Karpas-422 (cell line): ENCODE measurements around the gene LLGL1. TPM values are rescaled to one million over a fixed set of nuclear protein-coding genes. Genes with fewer than 3 reads are reported as not detected.

ENCODE experiments used
- DNase-seq: peaks from one replicate; pipeline ENCODE4 v3.0.0-alpha.2; 2015
- H2AFZ ChIP-seq: fragments of 200-600 bp; sonication (generic); 2 replicates; pipeline ENCODE4 v1.6.1; 2014; ENCODE audit warnings: antibody characterized with exemption, low read length, mixed read lengths
- H3K27ac ChIP-seq: fragments of 200-600 bp; sonication (generic); 2 replicates; pipeline ENCODE4 v1.5.1; 2014; ENCODE audit warnings: mild to moderate bottlenecking, low read length, moderate library complexity
- H3K27me3 ChIP-seq: fragments of 200-600 bp; sonication (generic); 2 replicates; pipeline ENCODE4 v1.6.1; 2014; ENCODE audit warnings: low read length, mixed read lengths
- H3K36me3 ChIP-seq: fragments of 200-600 bp; sonication (generic); 2 replicates; pipeline ENCODE4 v1.6.1; 2014; ENCODE audit warnings: low read length, mixed read lengths; ENCODE audit not compliant: insufficient read depth
- H3K4me1 ChIP-seq: fragments of 200-600 bp; sonication (generic); 2 replicates; pipeline ENCODE4 v1.6.1; 2014; ENCODE audit warnings: mild to moderate bottlenecking, low read length, mixed read lengths
- H3K4me2 ChIP-seq: fragments of 200-600 bp; sonication (generic); 2 replicates; pipeline ENCODE4 v1.6.1; 2014; ENCODE audit warnings: low read length, low read depth, mild to moderate bottlenecking; ENCODE audit not compliant: poor library complexity, severe bottlenecking
- H3K4me3 ChIP-seq: fragments of 200-600 bp; sonication (generic); 2 replicates; pipeline ENCODE4 v1.5.1; 2014; ENCODE audit warnings: mild to moderate bottlenecking, antibody characterized with exemption, low read length, mixed read lengths
- H3K79me2 ChIP-seq: fragments of 200-600 bp; sonication (generic); 2 replicates; pipeline ENCODE4 v1.6.1; 2014; ENCODE audit warnings: mild to moderate bottlenecking, low read length, mixed read lengths
- H3K9ac ChIP-seq: fragments of 200-600 bp; sonication (generic); 2 replicates; pipeline ENCODE4 v1.6.0; 2014; ENCODE audit warnings: low read length
- H3K9me2 ChIP-seq: fragments of 200-600 bp; sonication (generic), shearing (Covaris generic); replicated peaks from 2 replicates; pipeline ENCODE4 v1.6.0; 2014; ENCODE audit warnings: mild to moderate bottlenecking, low read length, moderate library complexity; ENCODE audit not compliant: insufficient read depth
- H3K9me3 ChIP-seq: fragments of 300-700, 200-600 bp; sonication (generic); 2 replicates; pipeline ENCODE4 v1.6.1; 2014; ENCODE audit warnings: low read length, mixed read lengths
- H4K20me1 ChIP-seq: fragments of 200-600 bp; sonication (generic); 2 replicates; pipeline ENCODE4 v1.6.1; 2014; ENCODE audit warnings: mild to moderate bottlenecking, antibody characterized with exemption, low read length, low read depth; ENCODE audit not compliant: insufficient read depth
- total RNA-seq: library from RNA; depleted of rRNA; stranded (reverse); fragments of >200 nt; shearing (Covaris generic); gene quantifications from 2 replicates; pipeline ENCODE4 v1.2.3, GENCODE V29; 2014; ENCODE audit warnings: low replicate concordance

The LLGL1 gene
- total RNA-seq, 1 experiment from 2014 or later = 12.1 TPM

- H3K4me2 ChIP-seq = no peak overlapping the region
- no peak for DNase-seq
- no peak overlapping the region for H3K27ac ChIP-seq
- H3K9me3 ChIP-seq = no peaks in the 10 kb centered on the region
- H3K9me2 ChIP-seq = no peaks in the 10 kb centered on the region
- H3K9ac ChIP-seq = no peak overlapping the region
- peaks cover 27% of the 10 kb centered on the region for H3K79me2 ChIP-seq
- H4K20me1 ChIP-seq = peaks cover 9% of the 10 kb centered on the region; the same call in 1 of the 2 replicates
- H3K4me3 ChIP-seq = no peak overlapping the region
- H3K4me1 ChIP-seq = peaks cover 12% of the 10 kb centered on the region
- no peaks in the 10 kb centered on the region for H3K27me3 ChIP-seq
- no peak overlapping the region for H2AFZ ChIP-seq
- peaks cover 6% of the 10 kb centered on the region; the same call in 1 of the 2 replicates for H3K36me3 ChIP-seq
Measured at GRCh38 chr17:18253187-18253884, 27.9 kb downstream of the LLGL1 start.

- H3K79me2 ChIP-seq = peaks cover 29% of the 10 kb centered on the region
- H3K4me2 ChIP-seq = no peak overlapping the region
- no peak overlapping the region for H3K4me3 ChIP-seq
- peaks cover 6% of the 10 kb centered on the region; the same call in 1 of the 2 replicates for H3K36me3 ChIP-seq
- peaks cover 16% of the 10 kb centered on the region for H3K4me1 ChIP-seq
- no peak for DNase-seq
- H2AFZ ChIP-seq = no peak overlapping the region
- H3K9ac ChIP-seq = no peak overlapping the region
- no peaks in the 10 kb centered on the region for H3K9me3 ChIP-seq
- no peaks in the 10 kb centered on the region for H3K27me3 ChIP-seq
- H4K20me1 ChIP-seq = peaks cover 9% of the 10 kb centered on the region; the same call in 1 of the 2 replicates
- no peaks in the 10 kb centered on the region for H3K9me2 ChIP-seq
- no peak overlapping the region for H3K27ac ChIP-seq
Measured at GRCh38 chr17:18253947-18254821, 28.7 kb downstream of the LLGL1 start.

GRCh38 chr17:18254888-18255649 is 29.6 kb downstream of the LLGL1 start:
- H3K27me3 ChIP-seq = no peaks in the 10 kb centered on the region
- H3K9me3 ChIP-seq = no peaks in the 10 kb centered on the region
- no peak overlapping the region for H3K4me2 ChIP-seq
- peaks cover 22% of the 10 kb centered on the region for H3K4me1 ChIP-seq
- no peak overlapping the region for H3K4me3 ChIP-seq
- H3K79me2 ChIP-seq = peaks cover 29% of the 10 kb centered on the region
- no peaks in the 10 kb centered on the region for H3K9me2 ChIP-seq
- H3K27ac ChIP-seq = no peak overlapping the region
- peaks cover 6% of the 10 kb centered on the region; the same call in 1 of the 2 replicates for H3K36me3 ChIP-seq
- H4K20me1 ChIP-seq = peaks cover 9% of the 10 kb centered on the region; the same call in 1 of the 2 replicates
- no peak for DNase-seq
- no peak overlapping the region for H2AFZ ChIP-seq
- H3K9ac ChIP-seq = no peak overlapping the region

GRCh38 chr17:18256351-18256750 is 30.9 kb downstream of the LLGL1 start:
- Histone ChIP-seq H3K79me2 (peaks cover 29% of the 10 kb centered on the region), H3K36me3 (peaks cover 6% of the 10 kb centered on the region; the same call in 1 of the 2 replicates), H2AFZ (no peak overlapping the region), H3K9me3 (no peaks in the 10 kb centered on the region), H3K27me3 (no peaks in the 10 kb centered on the region), H4K20me1 (peaks cover 9% of the 10 kb centered on the region; the same call in 1 of the 2 replicates), H3K27ac (no peak overlapping the region), H3K4me3 (no peak overlapping the region), H3K4me2 (no peak overlapping the region), H3K4me1 (peaks cover 26% of the 10 kb centered on the region), H3K9me2 (no peaks in the 10 kb centered on the region), H3K9ac (no peak overlapping the region)
- no peak for DNase-seq

GRCh38 chr17:18256776-18257175 is 31.3 kb downstream of the LLGL1 start:
- Histone ChIP-seq H4K20me1 (peaks cover 9% of the 10 kb centered on the region; the same call in 1 of the 2 replicates), H3K4me3 (peak overlapping the region; percentile 83), H3K79me2 (peaks cover 29% of the 10 kb centered on the region), H3K4me1 (peaks cover 31% of the 10 kb centered on the region), H2AFZ (no peak overlapping the region), H3K9me3 (no peaks in the 10 kb centered on the region), H3K9me2 (no peaks in the 10 kb centered on the region), H3K9ac (peak overlapping the region; percentile 94), H3K4me2 (peak overlapping the region; percentile 86), H3K27me3 (no peaks in the 10 kb centered on the region), H3K36me3 (peaks cover 6% of the 10 kb centered on the region; the same call in 1 of the 2 replicates), H3K27ac (no peak overlapping the region)
- DNase-seq = no peak

GRCh38 chr17:18257268-18257981 is 32.0 kb downstream of the LLGL1 start:
- Histone ChIP-seq H2AFZ (peak overlapping the region; percentile 100; the same call in 1 of the 2 replicates), H3K9me3 (no peaks in the 10 kb centered on the region), H3K4me3 (peak overlapping the region; percentile 83), H3K27ac (peak overlapping the region; percentile 45; the same call in 1 of the 2 replicates), H4K20me1 (peaks cover 9% of the 10 kb centered on the region; the same call in 1 of the 2 replicates), H3K9ac (peak overlapping the region; percentile 94), H3K27me3 (no peaks in the 10 kb centered on the region), H3K4me2 (peak overlapping the region; percentile 86), H3K4me1 (peaks cover 35% of the 10 kb centered on the region), H3K9me2 (no peaks in the 10 kb centered on the region), H3K36me3 (peaks cover 6% of the 10 kb centered on the region; the same call in 1 of the 2 replicates), H3K79me2 (peaks cover 29% of the 10 kb centered on the region)
- no peak for DNase-seq

GRCh38 chr17:18257982-18258355 is 32.5 kb downstream of the LLGL1 start:
- Histone ChIP-seq H3K4me3 (peak overlapping the region; percentile 83), H3K36me3 (peaks cover 6% of the 10 kb centered on the region; the same call in 1 of the 2 replicates), H3K9me3 (no peaks in the 10 kb centered on the region), H3K9ac (peak overlapping the region; percentile 94), H3K27me3 (no peaks in the 10 kb centered on the region), H3K4me1 (peaks cover 35% of the 10 kb centered on the region), H3K79me2 (peaks cover 29% of the 10 kb centered on the region), H2AFZ (peak overlapping the region; percentile 100), H3K9me2 (no peaks in the 10 kb centered on the region), H3K4me2 (peak overlapping the region; percentile 86), H4K20me1 (peaks cover 9% of the 10 kb centered on the region; the same call in 1 of the 2 replicates), H3K27ac (peak overlapping the region; percentile 45; the same call in 1 of the 2 replicates)
- peak; percentile 75 for DNase-seq
